GM10248 (cell line): ENCODE data around the gene DMRT2.

Source experiments
- CTCF ChIA-PET: fragments of 300-600 bp; sonication (Branson Sonifier 250); formaldehyde crosslinking; extraction: SDS; loops from one replicate; lab custom pipeline; 2021; ENCODE audit warnings: antibody characterized with exemption; lab: Yijun Ruan, JAX
- POLR2A ChIA-PET: fragments of 350-650 bp; sonication (Branson Sonifier 250); formaldehyde crosslinking; extraction: SDS; loops from one replicate; lab custom pipeline; 2020; ENCODE audit warnings: antibody characterized with exemption; lab: Yijun Ruan, JAX
- DNase-seq: peaks from one replicate; pipeline ENCODE4 v3.0.0; 2012; ENCODE audit errors: extremely low spot score
- TF ChIP-seq, protein P1 (sequence below): IDR thresholded peaks from 2 replicates; pipeline ENCODE4 v1.5.1; 2012; ENCODE audit warnings: mild to moderate bottlenecking, low read depth; ENCODE audit errors: extremely low read depth, missing control alignments, control extremely low read depth

Gene DMRT2

DNA sequence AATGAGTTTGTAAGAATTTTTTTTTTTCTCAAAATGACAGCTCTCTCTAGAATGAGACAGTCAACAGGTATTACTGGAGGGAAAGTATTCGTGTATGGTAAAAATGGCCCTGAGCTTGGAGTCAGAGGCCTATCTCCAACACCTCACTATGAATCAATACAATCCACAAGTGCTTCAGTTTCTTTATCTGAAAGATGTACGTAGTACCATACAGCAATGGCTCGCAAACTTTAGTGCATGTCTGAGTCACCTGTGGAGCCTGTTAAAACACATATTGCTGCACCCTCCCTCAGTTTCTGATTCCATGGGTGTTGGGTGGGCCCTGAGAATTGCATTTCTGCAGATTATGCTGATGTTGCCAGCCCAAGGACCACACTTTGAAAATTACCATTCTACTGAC is 44.6 kb downstream of the DMRT2 start:
- DNase-seq = no peak
- ChIA-PET POLR2A (no interaction called here), CTCF (no interaction called here)
- TF ChIP-seq, protein P1, sequence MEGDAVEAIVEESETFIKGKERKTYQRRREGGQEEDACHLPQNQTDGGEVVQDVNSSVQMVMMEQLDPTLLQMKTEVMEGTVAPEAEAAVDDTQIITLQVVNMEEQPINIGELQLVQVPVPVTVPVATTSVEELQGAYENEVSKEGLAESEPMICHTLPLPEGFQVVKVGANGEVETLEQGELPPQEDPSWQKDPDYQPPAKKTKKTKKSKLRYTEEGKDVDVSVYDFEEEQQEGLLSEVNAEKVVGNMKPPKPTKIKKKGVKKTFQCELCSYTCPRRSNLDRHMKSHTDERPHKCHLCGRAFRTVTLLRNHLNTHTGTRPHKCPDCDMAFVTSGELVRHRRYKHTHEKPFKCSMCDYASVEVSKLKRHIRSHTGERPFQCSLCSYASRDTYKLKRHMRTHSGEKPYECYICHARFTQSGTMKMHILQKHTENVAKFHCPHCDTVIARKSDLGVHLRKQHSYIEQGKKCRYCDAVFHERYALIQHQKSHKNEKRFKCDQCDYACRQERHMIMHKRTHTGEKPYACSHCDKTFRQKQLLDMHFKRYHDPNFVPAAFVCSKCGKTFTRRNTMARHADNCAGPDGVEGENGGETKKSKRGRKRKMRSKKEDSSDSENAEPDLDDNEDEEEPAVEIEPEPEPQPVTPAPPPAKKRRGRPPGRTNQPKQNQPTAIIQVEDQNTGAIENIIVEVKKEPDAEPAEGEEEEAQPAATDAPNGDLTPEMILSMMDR = no peak

DNA sequence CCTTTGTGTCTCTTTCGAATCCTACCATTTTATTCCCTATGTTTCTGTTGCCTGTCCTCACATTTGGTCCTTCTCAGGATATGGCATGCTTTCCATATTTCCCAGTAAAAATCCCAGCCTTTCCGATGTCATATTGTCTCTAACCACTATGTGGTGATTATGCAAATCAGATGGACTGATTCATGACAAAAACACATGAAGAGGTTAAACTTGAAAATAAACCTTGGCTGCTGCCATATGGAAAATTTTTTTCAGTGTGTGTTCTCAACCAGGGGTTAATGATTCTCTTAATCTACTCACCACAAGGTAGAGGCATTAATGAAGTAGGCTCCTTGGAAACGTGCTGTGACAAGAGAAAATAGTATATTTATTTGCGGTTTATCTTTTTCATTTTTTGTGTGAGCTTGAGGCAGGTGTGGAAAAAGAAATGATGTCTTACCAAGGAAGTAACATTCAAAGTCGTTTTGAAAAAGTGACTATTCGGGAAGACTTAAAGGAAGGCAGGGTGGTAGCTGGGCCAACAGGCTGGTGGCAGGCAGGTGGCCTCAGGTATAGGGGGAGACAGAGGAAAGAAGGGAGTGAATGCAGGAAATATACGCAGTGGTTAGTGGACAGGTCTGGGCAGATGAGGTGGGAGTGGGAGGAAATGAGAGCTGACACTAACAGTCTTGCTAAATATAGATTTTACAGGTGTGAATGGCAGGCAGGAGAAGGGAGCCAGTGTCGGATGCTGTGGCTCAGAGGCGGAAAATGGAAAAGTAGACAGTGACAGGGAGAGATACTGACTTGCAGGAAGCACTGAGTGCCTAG is 46.2 kb downstream of the DMRT2 start:
- POLR2A ChIA-PET = no interaction called here
- TF ChIP-seq, protein P1 = no peak
- DNase-seq = no peak
- CTCF ChIA-PET = no interaction called here

- no peak for DNase-seq
- POLR2A ChIA-PET = no interaction called here
- CTCF ChIA-PET = no interaction called here
- TF ChIP-seq, protein P1 = no peak
These were observed 48.4 kb downstream of the DMRT2 start for GRCh38 chr9:1098551-1098950.

DNA sequence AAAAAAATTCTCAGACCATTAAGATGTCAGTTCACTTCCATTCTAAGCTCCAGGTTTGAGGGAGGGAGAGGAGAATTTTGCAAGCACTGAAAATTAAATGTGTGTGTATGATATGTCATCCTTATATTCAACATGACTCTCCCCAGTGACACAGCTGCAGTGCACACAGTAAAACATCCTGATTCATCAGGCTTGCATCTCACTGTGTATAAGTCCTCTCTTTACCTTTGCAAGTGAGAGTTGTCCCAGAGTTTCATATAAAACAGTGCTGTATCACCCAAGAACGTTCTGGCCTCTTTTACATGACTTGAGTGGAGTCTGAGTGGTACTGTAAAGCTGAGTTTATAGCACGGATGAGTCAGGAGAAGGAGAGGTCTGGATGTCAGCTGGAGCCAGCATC is 50.0 kb downstream of the DMRT2 start:
- DNase-seq = no peak
- TF ChIP-seq, protein P1 = no peak
- CTCF ChIA-PET = interaction anchor here (1.4 kb wide), 1 partner anchor 60 kb away, joined by 3 read pairs; no protein-coding TSS in a partner anchor
- POLR2A ChIA-PET = no interaction called here

- no peak for DNase-seq
- TF ChIP-seq, protein P1 = peak; percentile 11
- CTCF ChIA-PET = interaction anchor here (1.4 kb wide), 1 partner anchor 59 kb away, joined by 3 read pairs; no protein-coding TSS in a partner anchor
- POLR2A ChIA-PET = no interaction called here
These were observed 50.8 kb downstream of the DMRT2 start for GRCh38 chr9:1100945-1101344.

DNA sequence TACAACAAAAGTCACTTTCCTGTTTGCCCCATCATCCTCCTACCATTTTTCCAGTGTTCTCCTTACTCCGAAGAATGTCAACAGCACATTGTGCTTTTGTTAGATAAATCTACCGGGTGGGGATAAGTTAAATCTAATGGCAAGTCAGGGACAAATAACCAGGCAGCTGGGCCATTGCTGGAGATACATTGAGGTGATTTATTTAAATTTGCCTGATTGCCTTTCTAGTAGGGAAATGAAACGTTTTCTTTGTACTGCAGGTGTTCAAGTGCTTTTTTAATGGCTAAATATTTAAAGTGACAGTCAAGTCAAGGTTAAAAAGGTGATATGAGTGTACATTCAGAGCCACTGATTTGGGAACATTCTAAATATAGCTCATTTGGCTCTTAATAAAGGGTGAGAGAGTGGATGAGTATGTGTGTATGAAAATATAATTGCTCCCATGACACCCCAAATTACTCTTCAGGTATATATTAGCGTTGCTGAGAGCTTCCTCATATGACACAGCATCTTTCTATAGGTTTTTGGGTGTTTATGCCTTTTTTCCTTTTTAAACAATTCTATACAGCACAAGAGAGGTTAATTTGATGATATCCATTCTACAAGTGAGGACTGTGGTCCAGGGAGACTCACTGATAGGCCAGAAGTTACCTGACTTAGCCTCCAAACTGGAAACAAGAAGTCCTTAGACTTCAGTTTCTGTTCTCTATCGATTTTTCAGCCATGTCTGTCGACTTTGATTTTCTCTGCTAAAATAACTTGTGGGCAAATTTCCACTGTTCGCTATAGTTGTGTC is 51.9 kb downstream of the DMRT2 start:
- TF ChIP-seq, protein P1 = no peak
- ChIA-PET POLR2A (no interaction called here), CTCF (no interaction called here)
- DNase-seq = no peak
